NCI-H1105 (cell line): ENCODE measurements around the gene NUTF2.

Experiments used
- DNase-seq: peaks from one replicate; lab custom pipeline; 2025; lab: John Stamatoyannopoulos, UW

NUTF2 gene

DNA sequence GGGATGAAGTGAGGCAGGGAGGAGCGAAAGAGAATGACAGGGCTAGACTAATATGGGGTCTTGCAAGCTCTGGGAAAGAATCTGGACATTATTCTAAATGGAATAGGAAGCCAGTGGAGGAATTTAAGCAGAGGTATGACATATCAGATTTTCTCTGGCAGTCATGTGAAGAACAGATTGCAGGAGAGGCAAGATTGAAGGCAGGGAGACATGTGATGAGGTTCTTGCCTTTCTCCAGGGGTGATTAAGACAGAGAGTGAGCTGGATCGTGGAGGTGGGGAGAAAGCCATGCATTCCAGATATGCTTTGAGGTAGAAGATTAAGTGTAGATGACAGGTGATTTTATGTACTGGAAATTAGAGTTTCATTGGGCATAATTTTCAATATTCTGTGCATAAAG, 8.9 kb upstream of the NUTF2 start:
- no peak for DNase-seq

DNA sequence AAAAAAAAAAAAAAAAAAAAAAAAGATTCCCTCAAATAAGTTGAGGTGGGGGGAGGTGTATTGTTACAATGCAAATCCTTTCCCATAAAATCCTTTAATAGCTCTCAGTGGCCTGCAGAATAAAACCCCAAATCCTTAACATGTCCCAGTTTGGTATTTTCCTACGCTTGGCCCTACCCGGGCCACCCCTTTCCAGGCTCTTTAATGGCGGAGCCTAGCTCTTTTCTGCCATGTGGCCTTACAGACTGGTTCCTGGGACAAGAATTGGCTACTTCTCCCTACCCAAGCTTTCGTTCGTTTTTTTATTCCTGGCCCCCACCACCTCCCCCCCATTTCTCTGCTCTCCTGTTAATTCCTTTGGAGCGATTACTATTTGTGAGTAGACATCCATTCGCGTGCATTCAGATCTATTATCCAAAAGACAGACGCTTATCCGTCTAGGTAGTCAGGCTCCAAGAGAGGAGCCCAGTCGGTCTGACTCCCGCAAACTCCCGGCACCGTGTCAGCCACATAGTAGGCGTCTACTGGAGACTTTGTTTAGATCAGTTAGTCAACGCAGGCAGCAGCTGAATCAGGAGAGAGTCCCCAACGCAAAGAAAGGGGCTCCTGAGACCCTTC, 5.4 kb upstream of the NUTF2 start:
- DNase-seq, result no peak

DNA sequence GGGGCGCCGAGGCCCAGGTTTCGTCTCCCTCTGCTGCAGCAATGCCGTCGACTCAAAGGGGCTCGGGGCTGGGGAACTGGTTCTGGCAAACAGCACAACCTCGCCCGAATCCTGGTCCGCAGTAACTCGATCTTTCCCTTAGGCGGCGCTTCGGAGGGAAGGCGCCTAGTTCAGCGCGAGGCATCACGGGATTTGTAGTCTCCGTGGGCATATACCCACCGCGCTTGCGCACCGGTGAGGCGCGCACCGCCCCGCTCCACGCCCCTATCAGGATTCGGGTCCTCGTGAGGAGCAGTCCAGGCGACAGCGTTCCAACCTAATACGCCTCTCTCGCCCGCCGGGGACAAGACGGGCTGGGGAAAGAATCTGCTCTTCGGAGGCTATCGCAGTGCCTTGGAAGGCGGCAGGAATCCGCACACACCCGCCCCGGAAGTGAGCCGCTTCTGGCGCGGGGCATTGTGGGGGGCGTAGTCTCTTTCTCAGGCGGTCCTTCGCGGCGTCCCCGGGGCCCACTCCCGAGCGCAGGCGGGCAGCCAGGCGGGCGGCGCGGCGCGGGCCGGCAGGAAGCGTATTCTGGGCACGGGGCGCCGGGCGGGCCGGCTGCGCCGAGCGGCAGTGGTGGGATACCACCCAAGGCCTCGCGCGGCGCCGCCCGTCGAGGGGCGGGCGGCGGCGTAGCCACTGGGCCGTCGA, 4.8 kb upstream of the NUTF2 start, which contains the start of gene THAP11:
Gene THAP11 (plus strand): TSS at position 505 of the 693 bp plus-strand sequence. CDS start 235 bp downstream, outside the sequence.
- DNase-seq, result peak; percentile 81

DNA sequence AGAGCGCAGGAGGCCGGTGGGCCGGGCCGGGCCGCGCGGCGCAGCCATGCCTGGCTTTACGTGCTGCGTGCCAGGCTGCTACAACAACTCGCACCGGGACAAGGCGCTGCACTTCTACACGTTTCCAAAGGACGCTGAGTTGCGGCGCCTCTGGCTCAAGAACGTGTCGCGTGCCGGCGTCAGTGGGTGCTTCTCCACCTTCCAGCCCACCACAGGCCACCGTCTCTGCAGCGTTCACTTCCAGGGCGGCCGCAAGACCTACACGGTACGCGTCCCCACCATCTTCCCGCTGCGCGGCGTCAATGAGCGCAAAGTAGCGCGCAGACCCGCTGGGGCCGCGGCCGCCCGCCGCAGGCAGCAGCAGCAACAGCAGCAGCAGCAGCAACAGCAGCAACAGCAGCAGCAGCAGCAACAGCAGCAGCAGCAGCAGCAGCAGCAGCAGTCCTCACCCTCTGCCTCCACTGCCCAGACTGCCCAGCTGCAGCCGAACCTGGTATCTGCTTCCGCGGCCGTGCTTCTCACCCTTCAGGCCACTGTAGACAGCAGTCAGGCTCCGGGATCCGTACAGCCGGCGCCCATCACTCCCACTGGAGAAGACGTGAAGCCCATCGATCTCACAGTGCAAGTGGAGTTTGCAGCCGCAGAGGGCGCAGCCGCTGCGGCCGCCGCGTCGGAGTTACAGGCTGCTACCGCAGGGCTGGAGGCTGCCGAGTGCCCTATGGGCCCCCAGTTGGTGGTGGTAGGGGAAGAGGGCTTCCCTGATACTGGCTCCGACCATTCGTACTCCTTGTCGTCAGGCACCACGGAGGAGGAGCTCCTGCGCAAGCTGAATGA, 4.0 kb upstream of the NUTF2 start:
- no peak for DNase-seq

DNA sequence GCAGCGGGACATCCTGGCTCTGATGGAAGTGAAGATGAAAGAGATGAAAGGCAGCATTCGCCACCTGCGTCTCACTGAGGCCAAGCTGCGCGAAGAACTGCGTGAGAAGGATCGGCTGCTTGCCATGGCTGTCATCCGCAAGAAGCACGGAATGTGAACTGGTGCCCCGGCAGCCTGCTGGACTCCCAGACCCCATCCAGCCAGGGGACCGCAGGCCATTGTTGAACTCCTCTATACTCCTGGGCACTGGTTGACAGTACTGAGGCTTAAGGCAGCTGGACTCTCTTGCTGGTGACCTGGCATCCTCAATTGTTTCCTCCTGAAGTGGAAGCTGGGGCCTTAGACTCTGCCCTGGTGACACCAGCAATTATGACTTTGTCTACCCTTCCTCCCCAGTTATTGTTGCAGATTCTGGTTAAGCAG, 3.4 kb upstream of the NUTF2 start:
- DNase-seq, result no peak

DNA sequence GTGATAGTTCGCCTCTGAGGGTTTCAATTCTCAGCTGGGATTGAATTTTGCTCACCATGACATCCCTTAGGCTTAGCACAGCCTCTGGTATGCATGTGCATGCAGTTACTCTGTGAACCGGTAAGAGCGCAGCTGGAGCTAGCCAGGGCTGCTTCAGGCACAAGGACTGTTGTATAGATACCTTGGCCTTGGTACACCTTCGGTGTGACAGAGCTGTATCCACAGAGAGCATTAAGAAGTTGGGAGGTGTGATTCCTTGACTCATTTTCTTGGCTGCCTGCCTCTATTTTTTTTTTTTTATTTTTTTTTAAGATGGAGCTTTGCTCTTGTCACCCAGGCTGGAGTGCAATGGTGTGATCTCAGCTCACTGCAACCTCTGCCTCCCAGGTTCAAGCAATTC, 2.2 kb upstream of the NUTF2 start:
- DNase-seq, result no peak

DNA sequence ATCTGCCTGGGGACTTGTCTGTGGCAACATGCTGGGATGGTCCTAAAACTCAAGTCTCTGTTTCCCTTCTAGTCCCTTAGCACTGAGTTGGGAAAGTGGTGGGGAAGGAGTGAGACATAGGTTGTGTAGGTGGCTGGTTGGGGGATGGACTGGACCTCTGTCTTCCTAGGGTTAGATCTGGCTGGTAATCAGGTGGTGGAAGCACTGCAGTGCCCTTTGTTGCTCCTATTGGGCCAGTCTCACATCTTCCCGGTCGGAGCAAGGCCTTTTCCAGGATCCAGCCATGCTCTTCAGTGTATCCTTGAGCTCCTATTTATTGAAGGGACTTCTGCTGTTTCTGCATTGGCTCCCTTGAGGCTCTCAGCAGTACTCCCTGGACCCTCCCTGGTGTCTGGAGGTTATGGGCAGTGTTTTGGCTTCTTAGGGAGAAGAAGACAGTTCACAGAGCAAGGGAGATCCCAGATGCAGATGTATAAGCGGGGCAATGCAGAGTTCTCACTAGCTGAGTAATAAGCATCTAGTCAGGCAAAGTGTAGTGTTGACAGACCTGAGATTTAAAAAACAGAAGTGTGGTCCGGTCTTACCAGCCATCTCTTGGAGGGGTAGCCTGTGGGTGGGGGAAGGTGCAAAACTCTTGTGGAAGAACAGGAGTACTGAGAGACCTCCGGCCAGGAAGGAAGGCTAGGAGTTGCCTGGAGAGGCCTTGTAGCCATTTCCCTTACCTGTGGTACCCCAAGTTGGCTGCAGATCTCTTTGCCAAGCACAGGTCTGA, 1.3 kb upstream of the NUTF2 start:
- DNase-seq, result no peak

DNA sequence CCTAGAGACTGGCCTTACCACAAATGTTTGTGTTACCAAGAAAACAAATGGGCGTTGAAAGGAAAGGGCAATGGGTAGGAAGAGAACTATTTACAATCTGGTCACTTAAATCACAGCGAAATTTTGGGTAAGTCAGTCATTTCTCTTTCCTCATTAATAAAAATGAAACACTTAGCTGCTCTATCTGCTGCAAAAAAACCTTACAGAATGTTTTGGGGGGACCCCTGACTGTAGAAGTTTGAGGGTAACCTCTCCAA, 742 bp upstream of the NUTF2 start:
- DNase-seq, result no peak

DNA sequence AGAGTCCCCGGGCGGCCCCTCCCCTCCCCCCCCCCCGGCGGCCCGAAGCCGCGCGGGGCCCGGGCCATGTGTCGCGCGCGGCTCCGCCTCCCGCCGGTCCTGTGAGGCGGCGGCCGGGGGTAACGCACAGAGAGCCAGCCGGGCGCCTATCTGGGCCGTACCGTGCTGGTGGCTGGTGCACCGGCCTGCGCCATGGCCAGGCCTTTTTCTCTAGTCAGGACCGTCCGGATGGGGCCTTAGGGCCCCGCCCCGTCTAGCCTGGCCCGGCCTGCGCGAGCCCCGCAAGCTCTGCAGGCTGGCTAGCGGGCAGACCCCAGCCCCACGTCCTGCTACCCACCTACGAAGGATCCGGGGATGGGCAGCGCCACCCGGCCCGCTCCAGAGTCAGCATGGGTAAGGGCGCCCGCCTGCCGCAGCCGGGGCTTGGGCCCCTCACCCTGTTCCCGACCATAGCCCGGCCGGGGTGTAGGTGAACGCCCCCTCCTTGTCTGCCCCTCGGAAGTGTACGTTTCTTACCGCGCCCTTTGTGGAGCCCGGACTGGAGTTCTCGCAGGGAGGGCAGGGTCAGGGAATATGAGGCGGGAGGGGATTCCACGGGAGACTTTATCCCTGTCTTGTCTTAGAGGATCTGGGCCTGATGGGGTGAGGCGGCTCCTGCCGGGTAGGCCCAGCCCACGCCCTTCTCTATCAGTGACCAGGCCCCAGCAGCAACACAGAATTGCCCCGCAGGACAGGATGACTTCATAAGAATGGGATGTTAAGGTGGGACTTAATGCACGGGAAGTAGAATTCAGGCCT, 530 bp downstream of the NUTF2 start, which contains the start of gene CENPT:
Gene CENPT (minus strand): TSS at position 630 of the 798 bp plus-strand sequence. CDS start 13,834 bp downstream, outside the sequence.
- DNase-seq, result no peak

DNA sequence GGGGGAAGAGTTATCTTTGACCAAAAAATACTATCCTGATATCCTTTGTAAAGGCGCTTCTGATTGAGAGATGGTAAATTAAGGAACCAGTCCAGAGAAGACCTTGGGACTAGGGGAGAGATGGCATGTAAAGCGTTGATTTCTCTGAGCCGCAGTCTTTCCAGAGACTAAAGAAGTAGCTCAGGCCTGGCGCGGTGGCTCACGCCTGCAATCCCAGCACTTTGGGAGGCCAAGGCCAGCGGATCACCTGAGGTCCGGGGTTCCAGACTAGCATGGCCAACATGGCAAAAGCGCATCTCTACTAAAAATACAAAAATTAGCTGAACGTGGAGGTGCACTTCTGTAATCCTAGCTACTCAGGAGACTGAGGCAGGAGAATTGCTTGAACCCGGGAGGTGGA, 1.4 kb downstream of the NUTF2 start:
- DNase-seq, result no peak

DNA sequence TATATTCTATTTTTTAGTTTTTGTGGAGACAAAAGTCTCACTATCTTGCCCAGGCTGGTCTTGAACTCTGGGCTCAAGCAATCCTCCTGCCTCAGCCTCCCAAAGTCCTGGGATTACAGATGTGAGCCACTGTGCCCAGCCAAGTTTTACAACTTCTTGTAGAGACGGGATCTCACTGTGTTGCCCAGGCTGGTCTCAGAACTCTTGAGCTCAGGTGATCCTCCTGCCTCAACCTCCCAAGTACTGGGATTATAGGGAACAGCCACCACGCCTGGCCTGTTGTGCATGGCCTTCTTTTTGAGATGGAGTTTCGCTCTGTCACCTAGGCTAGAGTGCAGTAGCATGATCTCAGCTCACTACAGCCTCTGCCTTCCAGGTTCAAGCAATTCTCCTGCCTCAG, 6.9 kb downstream of the NUTF2 start:
- DNase-seq, result no peak

DNA sequence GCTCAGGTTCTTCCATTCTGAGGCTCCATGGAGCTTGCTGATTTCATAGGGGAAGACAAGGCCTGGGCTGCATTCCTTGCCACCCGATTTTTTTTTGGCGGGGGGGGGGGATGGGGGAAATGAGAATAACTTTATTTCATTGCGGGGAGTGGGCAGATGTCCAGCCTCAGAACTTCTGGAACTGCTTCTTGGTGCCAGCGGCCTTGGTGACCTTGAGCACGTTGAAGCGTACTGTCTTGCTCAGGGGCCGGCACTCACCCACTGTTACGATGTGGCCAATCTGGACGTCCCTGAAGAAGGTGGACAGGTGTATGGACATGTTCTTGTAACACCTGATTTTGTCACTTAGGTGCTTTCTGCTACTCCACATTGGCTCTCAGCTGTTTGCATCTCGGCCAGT, 9.1 kb downstream of the NUTF2 start:
- no peak for DNase-seq

DNA sequence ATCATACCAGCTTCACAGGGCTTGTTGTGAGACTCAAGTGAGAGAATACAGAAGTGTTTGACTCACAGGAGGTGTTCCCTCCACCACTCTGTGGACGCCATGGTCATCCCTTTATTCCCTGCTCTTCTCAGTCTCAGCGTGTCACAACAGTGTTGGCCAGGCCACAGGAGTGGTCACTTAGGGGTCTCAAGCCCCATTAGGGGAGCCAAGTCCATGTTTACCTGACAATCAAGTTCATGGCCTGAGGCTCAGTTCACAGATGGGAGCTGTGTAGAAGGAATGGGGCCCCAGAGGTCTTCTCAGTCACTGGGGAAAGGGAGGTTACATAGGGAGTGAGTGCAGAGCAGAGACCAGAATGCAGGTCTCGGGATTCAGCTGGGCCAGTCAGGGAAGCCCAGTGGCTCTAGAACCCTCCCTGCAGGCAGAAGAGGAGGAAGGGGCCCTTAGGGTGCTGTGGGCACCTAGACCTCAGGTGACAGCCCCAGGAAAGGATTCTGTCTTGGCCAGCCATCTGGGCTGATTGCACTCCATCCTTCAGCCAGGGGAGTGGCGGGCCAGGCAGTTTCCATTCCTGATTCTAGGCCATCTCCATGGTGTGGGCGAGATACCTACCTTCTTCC, 10.3 kb downstream of the NUTF2 start:
- no peak for DNase-seq

DNA sequence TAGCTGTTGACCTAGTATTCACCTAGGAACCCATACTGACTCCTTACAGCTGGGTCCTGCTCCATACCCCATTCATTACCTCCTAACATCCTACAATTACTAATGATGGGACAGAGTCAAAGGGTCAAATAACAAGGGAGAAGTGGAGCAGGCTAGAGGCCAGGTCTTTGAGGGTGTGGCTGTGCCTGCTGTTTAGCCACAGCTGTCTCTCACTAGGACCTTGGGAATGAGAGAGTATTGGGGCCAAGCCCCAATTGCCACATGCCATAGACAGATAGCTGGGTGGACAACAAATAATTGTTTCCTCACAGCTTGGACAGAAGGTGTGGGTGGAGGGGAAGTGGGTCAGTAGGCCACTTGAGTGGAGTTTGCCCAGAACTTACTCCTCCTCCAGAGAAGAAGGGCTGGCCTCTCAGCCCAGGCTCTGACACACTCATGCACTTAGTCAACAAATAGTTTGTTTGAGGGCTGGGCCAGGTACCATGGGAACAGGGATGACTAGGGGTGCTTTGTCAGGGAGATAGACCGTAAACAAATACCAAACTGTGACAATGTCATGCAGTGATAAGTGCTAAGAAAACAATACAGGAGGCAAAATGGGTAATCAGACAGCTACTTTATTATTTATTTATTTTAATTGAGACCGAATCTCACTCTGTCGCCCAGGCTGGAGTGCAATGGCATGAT, 11.0 kb downstream of the NUTF2 start:
- no peak for DNase-seq

DNA sequence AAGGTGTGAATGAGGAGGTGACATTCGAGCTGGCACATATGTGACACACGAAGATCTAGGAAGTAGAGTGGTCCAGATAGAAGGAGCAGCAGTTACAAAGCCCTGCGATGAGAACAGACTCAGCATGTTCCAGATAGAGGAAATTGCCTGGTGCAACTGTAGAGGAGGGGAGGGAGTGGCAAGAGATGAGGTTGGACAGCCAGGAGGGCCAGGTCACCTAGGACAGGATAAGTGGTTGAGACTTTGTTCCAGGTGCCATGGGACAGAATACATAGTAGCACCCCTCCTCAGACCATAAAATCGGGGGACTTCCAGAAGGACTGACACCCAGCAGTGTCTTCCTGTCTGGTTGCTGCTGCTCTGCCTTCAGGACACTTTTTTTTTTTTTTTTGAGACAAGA, 11.8 kb downstream of the NUTF2 start:
- no peak for DNase-seq

DNA sequence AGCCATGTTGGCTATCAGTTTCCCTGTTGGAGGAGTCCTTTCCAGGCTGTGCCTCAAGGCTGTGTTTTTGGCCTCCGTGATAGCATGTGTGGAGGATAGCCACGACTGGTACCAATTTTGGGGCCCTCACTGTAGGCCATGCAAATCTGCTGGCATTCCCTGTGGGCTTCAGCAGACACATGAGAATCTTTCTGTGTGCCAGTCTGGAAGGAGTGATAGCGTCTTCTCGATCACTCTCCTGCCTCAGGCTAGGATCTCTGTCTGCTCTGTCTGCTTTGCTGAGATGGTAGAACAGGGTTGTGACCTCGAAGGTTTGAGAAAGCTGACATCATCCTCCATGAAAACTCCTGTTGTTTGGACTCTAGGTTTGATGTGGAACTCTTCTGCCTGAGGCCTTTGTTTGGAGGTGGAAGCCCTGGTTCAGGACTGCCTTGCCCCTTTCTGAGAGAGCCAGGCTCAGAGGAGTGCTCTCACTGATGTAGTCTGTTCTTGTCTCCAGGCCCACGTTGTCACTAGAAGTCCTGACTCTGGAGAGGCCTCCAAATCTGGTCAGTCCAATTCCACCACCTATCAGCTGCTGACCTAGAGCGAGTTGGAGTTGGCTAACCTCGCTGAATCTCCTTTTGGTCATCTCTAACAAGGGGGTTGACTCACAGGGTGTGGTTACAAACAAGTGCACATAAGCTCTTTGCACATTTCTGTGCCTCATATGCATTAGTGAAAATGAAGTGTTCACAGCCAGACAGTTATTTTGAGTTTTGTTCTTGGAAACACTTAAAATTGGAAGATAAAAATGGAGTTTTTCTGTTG, 14.1 kb downstream of the NUTF2 start:
- no peak for DNase-seq

DNA sequence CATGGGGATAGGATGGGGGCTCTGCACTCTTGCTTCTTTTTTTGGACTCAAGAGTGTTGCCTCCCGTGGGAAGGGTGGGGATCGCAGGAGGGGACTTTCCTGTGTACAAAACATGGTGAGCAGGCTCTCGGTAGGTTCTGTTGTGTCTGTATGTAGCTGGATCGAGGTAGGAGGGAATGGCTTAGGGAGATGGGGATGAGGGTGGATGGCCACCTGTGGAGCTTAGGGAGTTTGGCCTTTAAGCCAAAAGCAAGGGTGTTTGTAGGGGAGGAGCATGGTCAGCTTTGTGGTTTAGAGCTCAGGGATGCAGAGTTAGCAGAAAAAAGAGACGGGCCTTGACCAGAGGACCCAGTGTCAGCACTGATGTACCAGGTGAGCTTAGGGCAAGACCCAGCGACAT, 15.1 kb downstream of the NUTF2 start:
- no peak for DNase-seq

DNA sequence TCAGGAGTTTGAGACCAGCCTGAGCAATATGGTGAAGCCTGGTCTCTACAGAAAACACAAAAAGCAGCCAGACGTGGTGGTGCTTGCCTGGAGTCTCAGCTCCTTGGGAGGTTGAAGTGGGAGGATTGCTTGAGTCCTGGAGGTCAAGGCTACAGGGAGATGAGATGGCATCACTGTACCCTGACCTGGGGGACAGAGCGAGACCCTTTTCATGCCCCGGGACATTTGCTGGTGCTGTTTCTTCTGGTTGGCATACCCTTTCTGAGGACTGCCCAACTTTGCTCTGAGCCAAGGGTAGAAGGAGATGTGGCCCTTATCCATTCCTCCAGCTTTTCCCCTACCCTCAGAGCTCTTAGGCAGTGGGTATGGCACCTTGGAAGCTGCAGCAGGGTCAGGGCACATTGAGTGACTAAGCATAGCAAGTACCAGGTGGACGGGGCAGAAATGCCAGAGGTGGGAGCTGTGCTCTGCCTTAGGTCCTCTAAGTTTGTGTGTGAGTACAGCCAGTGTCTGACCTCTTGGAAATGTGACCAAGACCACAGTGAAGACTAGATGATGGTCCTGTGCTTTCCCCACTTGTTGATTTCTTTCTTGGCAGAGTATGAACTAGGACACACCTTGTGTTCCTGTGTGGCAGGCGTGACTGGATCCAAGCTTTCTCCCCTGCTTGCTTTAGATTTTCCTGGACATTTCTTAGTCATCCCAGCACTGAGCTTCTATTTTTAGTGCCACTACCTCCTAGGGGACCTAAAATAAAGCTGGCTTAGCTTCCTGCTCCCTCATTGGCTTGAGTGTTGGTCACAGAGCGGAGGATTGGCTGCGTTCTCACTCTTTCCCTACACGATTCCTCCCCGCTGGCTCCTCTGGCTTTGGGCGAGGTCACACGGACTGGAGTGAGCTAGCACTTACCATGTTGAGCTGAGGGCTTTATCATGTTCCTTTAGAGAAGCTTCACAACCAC, 16.2 kb downstream of the NUTF2 start:
- DNase-seq, result no peak
